Hematopoietic multipotent progenitor cell treated with erythropoietin and hydrocortisone succinate and interleukin-3 and kit ligand, for 15 days (in vitro differentiated cells): ENCODE data around the gene CAMK2N1.

ENCODE experiments used
- DNase-seq: peaks from one replicate; pipeline ENCODE4 v3.0.0-alpha.2; 2015; ENCODE audit warnings: low spot score

The CAMK2N1 gene

GRCh38 chr1:20478057-20478635 lies 7.9 kb downstream of the CAMK2N1 start:
- no peak for DNase-seq

DNA sequence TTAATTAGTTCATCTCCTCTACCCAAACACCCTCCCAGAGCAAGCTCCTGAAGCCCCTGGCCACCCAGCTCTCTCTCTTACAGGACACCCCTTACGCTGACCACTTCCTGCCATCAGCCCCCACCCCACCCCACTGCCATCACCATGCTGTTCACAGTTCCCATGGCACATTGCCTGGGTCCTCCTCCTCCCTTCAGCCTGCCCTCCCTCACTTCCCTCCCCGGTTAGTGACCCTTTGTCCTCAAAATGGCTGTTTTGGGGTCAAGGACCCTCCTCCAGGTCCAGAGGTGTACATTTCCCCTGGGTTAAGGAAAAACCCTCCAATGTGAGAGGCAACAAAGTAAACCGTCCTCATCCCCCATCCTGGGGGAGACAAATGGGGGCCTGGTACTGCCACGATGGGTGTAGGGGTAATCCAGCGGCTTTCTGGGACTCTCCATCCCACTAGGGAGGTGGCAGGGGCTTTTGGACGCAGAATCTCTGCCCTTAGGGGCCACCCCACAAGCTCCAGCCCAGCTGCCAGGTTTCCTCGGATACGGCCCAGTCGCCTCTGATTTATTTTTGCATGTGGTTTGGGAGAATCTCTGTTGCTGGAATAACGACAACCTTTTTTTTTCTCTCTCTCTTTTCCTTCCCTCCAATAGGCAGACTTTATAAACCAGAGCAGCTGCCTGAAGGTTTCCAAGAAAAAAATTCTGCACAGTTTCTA lies 8.5 kb downstream of the CAMK2N1 start:
- DNase-seq = no peak

DNA sequence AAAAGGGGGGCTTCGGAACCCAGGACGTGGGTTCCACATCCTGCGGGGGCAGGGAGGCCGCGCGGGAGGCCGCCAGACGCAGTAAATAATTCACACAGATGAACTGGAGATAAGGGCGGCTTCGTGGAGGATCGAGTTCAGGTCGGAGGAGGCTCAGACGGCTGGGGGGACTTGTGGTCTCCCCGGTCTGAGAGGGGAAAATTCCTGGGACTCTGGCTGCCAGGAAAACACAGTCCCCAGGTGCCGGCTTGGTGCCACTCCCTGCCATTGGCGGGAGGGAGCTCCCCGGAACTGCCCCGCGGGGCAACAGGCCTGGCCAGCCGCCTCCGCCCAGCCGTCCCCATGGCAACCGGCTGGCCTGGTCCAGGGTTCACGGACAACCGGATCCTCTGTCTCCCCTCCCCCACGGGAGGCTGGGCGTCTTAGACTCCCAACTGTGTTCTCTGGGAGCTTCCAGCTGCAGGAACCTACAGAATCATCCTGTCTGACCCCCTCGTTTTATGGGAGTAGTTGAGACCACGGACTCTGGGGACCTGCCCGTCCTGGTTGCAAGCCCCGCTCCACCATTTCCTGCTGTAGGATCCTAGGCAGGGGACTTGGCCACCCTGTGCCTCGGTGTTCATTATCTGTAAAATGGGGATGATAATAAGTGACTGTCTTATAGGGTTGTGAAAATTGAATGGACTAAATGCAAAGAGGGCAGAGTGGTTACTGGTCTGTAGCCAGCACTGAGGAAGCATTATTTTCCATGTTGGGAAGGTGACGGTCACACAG lies 9.6 kb downstream of the CAMK2N1 start:
- no peak for DNase-seq

DNA sequence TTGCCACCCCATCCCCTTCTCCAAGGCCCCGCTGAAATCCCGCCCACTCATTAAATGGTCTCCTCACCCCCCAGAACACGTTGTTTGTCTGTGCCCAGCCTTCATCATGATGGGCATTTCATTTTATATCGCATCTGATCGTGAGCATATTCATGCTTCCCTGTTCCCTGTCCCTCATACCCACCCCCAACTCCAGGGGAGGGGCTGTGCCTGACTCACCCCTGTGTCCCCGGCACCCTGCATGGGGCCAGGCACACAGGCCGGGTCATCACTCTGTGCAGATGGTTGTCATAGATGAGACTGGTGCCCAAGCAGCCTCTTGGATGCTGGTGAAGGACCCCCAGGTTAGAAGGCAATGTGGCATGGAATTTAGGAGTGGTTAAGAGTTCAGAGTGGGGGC lies 11.0 kb downstream of the CAMK2N1 start:
- DNase-seq = no peak

- DNase-seq = no peak
These were observed 11.6 kb downstream of the CAMK2N1 start for GRCh38 chr1:20474333-20474975.

DNA sequence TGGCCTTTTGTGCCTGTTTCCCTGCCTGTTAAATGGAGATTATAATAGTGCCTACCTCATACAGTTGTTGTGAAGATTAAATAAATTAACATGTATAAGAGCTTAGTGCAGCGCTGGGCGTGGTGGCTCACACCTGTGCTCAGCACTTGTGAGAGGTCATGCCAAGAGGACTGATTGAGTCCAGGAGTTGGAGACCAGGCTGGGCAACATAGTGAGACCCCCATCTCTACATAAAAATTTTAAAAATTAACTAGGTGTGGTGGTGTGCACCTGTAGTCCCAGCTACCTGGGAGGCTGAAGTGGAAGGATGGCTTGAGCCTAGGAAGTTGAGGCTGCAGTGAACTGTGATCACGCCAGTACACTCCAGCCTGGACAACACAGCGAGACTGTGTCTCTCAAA lies 12.1 kb downstream of the CAMK2N1 start:
- DNase-seq = no peak

GRCh38 chr1:20472860-20473711 lies 12.9 kb downstream of the CAMK2N1 start:
- DNase-seq = peak; percentile 14

- DNase-seq = no peak
These were observed 13.9 kb downstream of the CAMK2N1 start for GRCh38 chr1:20472121-20472520.

- DNase-seq = peak; percentile 12
These were observed 15.8 kb downstream of the CAMK2N1 start for GRCh38 chr1:20470194-20470593.

GRCh38 chr1:20469406-20470076 lies 16.5 kb downstream of the CAMK2N1 start:
- no peak for DNase-seq

DNA sequence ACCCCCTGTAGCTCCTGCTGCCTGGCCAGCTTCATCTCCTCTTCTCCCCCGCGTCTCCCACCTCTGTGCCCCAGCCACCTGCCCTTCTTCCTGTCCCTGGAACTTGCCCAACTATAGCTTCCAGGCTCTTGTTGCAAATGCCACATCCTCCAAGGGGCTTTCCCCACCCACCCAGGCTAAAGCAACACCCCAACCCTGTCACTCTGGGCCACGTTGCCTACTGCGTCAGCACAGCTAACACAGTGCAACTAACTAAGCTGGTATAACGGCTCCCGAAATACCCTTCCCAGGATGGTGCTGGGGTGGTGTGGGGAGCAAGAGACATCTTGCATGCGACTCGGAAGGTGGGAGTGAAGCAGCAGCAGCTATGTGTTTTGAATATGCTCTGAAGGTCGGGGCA lies 19.7 kb downstream of the CAMK2N1 start:
- DNase-seq = no peak

- no peak for DNase-seq
These were observed 20.8 kb downstream of the CAMK2N1 start for GRCh38 chr1:20465187-20465586.

DNA sequence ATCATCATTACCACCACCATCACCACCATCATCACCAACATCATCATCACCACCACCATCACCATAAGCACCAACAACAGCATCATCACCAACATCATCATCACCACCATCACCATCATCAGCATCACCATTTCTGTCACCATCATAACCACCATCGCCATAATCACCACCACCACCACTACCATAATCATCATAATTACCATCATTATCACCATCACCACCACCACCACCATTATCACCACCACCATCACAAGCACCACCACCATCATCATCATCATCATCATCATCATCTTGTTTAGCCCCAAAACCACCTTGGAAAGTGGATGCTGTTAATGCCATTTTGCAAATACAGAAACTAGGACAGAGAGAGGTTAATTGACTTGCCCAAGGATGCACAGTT lies 22.5 kb downstream of the CAMK2N1 start:
- DNase-seq = no peak

DNA sequence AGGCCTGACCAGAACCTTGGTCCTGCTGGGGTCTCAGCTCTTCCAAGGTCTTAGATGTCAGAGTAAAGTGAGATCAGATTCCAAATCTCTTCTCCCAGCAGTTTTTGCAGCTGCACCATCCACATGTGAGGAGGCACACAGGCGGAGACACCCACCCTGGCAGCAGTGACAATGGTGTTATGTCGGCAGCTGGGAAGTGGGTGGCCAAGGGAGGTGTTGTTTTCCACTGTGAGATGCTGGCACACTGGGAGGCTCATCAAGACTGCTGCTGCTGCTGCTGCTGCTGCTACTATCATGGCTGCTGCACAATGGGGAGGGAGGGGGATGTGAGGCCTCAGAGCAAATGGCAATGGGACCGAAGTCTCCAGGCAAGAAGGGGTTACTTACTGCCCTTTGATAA lies 23.6 kb downstream of the CAMK2N1 start:
- DNase-seq = no peak

DNA sequence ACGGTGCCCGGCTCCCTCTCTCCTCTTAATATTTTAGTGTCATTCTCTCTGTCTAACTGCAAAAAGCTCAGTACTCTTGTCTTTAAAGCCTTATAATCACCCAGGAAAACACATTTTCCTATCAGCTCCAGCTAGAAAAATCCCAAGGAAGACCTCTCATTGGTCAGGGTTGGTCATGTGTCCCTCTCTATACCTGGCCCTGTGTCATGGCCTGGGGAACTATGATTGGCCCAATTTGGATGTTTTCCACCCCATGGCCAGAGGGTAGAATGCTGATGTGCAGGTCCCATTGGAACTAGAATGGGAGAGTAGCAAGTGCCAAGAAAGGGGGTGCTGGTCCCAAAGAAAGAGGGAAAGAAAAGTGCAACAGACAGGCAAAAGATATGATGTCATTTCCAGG lies 27.3 kb downstream of the CAMK2N1 start:
- DNase-seq = no peak

- DNase-seq = no peak
These were observed 32.0 kb downstream of the CAMK2N1 start for GRCh38 chr1:20454004-20454403.

- DNase-seq = no peak
These were observed 36.2 kb downstream of the CAMK2N1 start for GRCh38 chr1:20449735-20450311.

DNA sequence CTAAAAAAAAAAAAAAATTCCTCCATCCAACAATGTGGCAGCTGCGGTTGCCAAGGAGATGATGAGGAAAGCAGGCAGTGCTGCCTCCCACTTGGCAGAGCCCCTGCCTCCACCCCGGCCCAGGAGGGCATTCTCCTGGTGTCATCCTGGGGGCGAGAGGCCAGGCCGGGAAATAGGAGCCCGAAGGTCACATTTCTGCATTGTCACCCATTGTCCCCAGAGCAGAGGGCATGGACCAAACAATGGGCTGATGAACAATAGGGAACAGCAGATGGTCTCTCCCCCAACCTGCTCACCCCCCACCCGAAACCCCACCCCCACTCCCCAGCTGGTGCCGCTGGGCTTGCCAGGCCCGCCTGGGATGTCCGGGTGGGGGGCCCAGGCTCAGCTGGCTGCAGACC lies 37.3 kb downstream of the CAMK2N1 start:
- no peak for DNase-seq

- DNase-seq = no peak
These were observed 38.2 kb downstream of the CAMK2N1 start for GRCh38 chr1:20447794-20448193.

GRCh38 chr1:20446796-20447195 lies 39.2 kb downstream of the CAMK2N1 start:
- DNase-seq = no peak

DNA sequence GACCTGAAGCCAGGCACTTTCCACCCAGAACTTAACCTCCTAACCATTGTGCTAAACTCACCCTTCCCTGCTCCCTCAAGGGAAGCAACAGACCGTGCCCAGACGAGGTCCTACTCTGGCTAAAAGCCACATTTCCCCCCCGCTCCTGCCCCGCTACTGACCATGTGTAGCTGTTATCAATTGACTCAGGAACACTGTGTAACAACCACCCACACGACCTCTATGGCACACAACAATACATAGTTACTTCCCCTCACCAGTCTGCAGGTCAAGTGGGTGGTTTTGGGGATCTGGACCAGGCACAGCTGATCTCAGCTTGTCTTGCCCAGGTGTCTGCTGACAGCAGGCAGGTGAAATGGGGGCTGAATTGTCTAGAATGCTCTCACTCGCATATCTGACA lies 40.1 kb downstream of the CAMK2N1 start:
- no peak for DNase-seq
